HT-29 (cell line): ENCODE measurements around the gene GCGR. TPM values are rescaled to one million over a fixed set of nuclear protein-coding genes. Genes with fewer than 3 reads are reported as not detected.

Experiments
- DNase-seq: peaks from one replicate; pipeline ENCODE4 v3.0.0-alpha.2; 2015; ENCODE audit warnings: low spot score
- total RNA-seq: library from RNA; depleted of rRNA; stranded (reverse); fragments of >200 nt; shearing (Covaris generic); gene quantifications from 2 replicates; pipeline ENCODE4 v1.2.3, GENCODE V29; 2014; rRNA removed

Gene GCGR
- 0.71 and 2.2 TPM in 2 replicates for total RNA-seq

GRCh38 chr17:81803728-81804558 lies at the start of gene GCGR:
TSS of gene GCGR (plus strand) at chr17:81804150. CDS start at chr17:81809019, 4,869 bp downstream.
- DNase-seq, result no peak

GRCh38 chr17:81792675-81793615 lies 11.0 kb upstream of the GCGR start:
- DNase-seq, result no peak

GRCh38 chr17:81794074-81794476 lies 9.9 kb upstream of the GCGR start:
- no peak for DNase-seq

- peak; percentile 67 for DNase-seq
Observed at GRCh38 chr17:81794509-81794908, 9.4 kb upstream of the GCGR start.

GRCh38 chr17:81801327-81801726 lies 2.6 kb upstream of the GCGR start:
- no peak for DNase-seq

GRCh38 chr17:81802048-81802758 lies 1.7 kb upstream of the GCGR start:
- no peak for DNase-seq

- no peak for DNase-seq
Observed at GRCh38 chr17:81802856-81803643, 900 bp upstream of the GCGR start.

- no peak for DNase-seq
Observed at GRCh38 chr17:81804559-81805399, 829 bp downstream of the GCGR start.

GRCh38 chr17:81805707-81806460 lies 1.9 kb downstream of the GCGR start:
- no peak for DNase-seq

GRCh38 chr17:81806461-81807209 lies 2.7 kb downstream of the GCGR start:
- no peak for DNase-seq

GRCh38 chr17:81807210-81807719 lies 3.3 kb downstream of the GCGR start:
- DNase-seq, result no peak

- no peak for DNase-seq
Observed at GRCh38 chr17:81807839-81808238, 3.9 kb downstream of the GCGR start.

GRCh38 chr17:81808778-81809555 lies 5.0 kb downstream of the GCGR start:
- DNase-seq, result no peak

GRCh38 chr17:81809556-81809998 lies 5.6 kb downstream of the GCGR start:
- DNase-seq, result no peak

- DNase-seq, result no peak
Observed at GRCh38 chr17:81810476-81810875, 6.5 kb downstream of the GCGR start.

GRCh38 chr17:81810892-81811704 lies 7.1 kb downstream of the GCGR start:
- no peak for DNase-seq
